HCT116 (cell line): ENCODE results near the gene DAPK3. TPM values are rescaled to one million over a fixed set of nuclear protein-coding genes. Genes with fewer than 3 reads are reported as not detected.
A peak's percentile ranks its signal among the peaks of the same experiment; 100 is the strongest.

Experiments
- ATAC-seq: fragments of 200-7000 bp; cut with Tn5 transposase; 2 replicates; pipeline ENCODE4 v1.9.1; 2020; ENCODE audit warnings: mild to moderate bottlenecking, moderate library complexity
- BruUV-seq: library from RNA; stranded (reverse); fragments of 400-500 nt; replicated peaks from 2 replicates; lab custom pipeline; 2021; lab: Mats Ljungman, UMichigan
- CTCF ChIA-PET: fragments of 300-600 bp; sonication (Branson Sonifier 250); formaldehyde crosslinking; loops from one replicate; lab custom pipeline; 2021; ENCODE audit warnings: antibody characterized with exemption; lab: Charles Lee
- POLR2A ChIA-PET: fragments of 300-600, 350-600 bp; sonication (Branson Sonifier 250); formaldehyde crosslinking; loops from one replicate; lab custom pipeline; 2021; ENCODE audit warnings: antibody characterized with exemption; lab: Charles Lee
- RAD21 ChIA-PET, 2 experiments: fragments of 300-600 bp; sonication (Branson Sonifier 250); formaldehyde crosslinking; loops; one replicate each; lab custom pipeline; 2023; ENCODE audit warnings: low total read pairs in 2 of 2; ENCODE audit not compliant: uncharacterized antibody in 2 of 2, unreplicated experiment in 2 of 2, low non-redundant PET in 1 of 2; lab: Charles Lee
- DNase-seq: peaks from one replicate; pipeline ENCODE4 v3.0.0-alpha.2; 2010; ENCODE audit warnings: low read depth, low spot score
- H2AFZ ChIP-seq: fragments of 200-600 bp; shearing (Covaris generic), sonication (generic); 2 replicates; pipeline ENCODE4 v1.6.1; 2017; ENCODE audit warnings: low read depth, mixed run types, mixed read lengths, antibody characterized with exemption, low read length; ENCODE audit not compliant: poor library complexity, severe bottlenecking
- H3K27ac ChIP-seq: 2 replicates; pipeline ENCODE4 v1.5.1; 2012; ENCODE audit warnings: low read depth, low read length
- H3K27me3 ChIP-seq: fragments of 200-600 bp; sonication (generic); 2 replicates; pipeline ENCODE4 v1.6.1; 2016; ENCODE audit warnings: mixed run types, low read length, mixed read lengths; ENCODE audit not compliant: insufficient read depth
- H3K36me3 ChIP-seq, 2 experiments: fragments of 200-500 bp in 1 of 2; fragments of 200-600 bp in 1 of 2; sonication (Bioruptor generic) in 1 of 2; sonication (generic) in 1 of 2; 2 replicates each; pipeline versions ENCODE4 v1.5.1 to v1.6.1; 2014 to 2016; ENCODE audit warnings: low read length in 2 of 2, inconsistent platforms in 1 of 2, mixed read lengths in 1 of 2, mixed run types in 1 of 2; ENCODE audit not compliant: insufficient read depth in 2 of 2, control insufficient read depth in 1 of 2
- H3K4me1 ChIP-seq, 2 experiments: fragments of 200-600 bp in 1 of 2; sonication (generic) in 1 of 2; 2 replicates each; pipeline versions ENCODE4 v1.5.1 to v1.6.1; 2012 to 2017; ENCODE audit warnings: low read length in 2 of 2, inconsistent platforms in 1 of 2, mild to moderate bottlenecking in 1 of 2, mixed read lengths in 1 of 2, mixed run types in 1 of 2, moderate library complexity in 1 of 2; ENCODE audit not compliant: insufficient read depth in 2 of 2, control insufficient read depth in 1 of 2
- H3K4me2 ChIP-seq: fragments of 200-600 bp; sonication (generic); 2 replicates; pipeline ENCODE4 v1.6.1; 2017; ENCODE audit warnings: mixed run types, low read length, mixed read lengths
- H3K4me3 ChIP-seq, 2 experiments: fragments of 200-600 bp in 1 of 2; sonication (generic) in 1 of 2; replicated peaks in 1 of 2; 2 replicates each; pipeline ENCODE4 v1.5.1; 2011 to 2016; ENCODE audit warnings: low read length in 2 of 2, control low read depth in 1 of 2, low read depth in 1 of 2, mild to moderate bottlenecking in 1 of 2, mixed read lengths in 1 of 2, mixed run types in 1 of 2
- H3K79me2 ChIP-seq: fragments of 200-600 bp; sonication (generic); 2 replicates; pipeline ENCODE4 v1.6.1; 2017; ENCODE audit warnings: mild to moderate bottlenecking, mixed run types, low read length, moderate library complexity, mixed read lengths; ENCODE audit not compliant: insufficient read depth
- H3K9ac ChIP-seq: fragments of 200-600 bp; sonication (generic); 2 replicates; pipeline ENCODE4 v1.6.1; 2016; ENCODE audit warnings: low read length, mixed read lengths
- H3K9me2 ChIP-seq: fragments of 200-600 bp; sonication (generic), shearing (Covaris generic); 2 replicates; pipeline ENCODE4 v1.6.1; 2017; ENCODE audit warnings: mixed run types, mild to moderate bottlenecking, moderate library complexity; ENCODE audit not compliant: insufficient read depth
- H3K9me3 ChIP-seq, 2 experiments: fragments of 200-500 bp in 1 of 2; fragments of 200-600 bp in 1 of 2; sonication (Bioruptor generic) in 1 of 2; sonication (generic) in 1 of 2; 2 replicates each; pipeline ENCODE4 v1.6.1; 2014 to 2017; ENCODE audit warnings: low read length in 2 of 2, mixed read lengths in 2 of 2, inconsistent platforms in 1 of 2, low read depth in 1 of 2, mild to moderate bottlenecking in 1 of 2, mixed run types in 1 of 2, moderate library complexity in 1 of 2; ENCODE audit not compliant: control insufficient read depth in 1 of 2, insufficient read depth in 1 of 2
- H4K20me1 ChIP-seq: fragments of 200-600 bp; sonication (generic), shearing (Covaris generic); 2 replicates; pipeline ENCODE4 v1.6.1; 2017; ENCODE audit warnings: mixed run types, mild to moderate bottlenecking, moderate library complexity; ENCODE audit not compliant: insufficient read depth
- ATF3 ChIP-seq: IDR thresholded peaks from 2 replicates; pipeline ENCODE4 v1.6.1; 2012
- CBX3 ChIP-seq: IDR thresholded peaks from 2 replicates; pipeline ENCODE4 v1.6.1; 2012; ENCODE audit warnings: low read depth
- CEBPB ChIP-seq: IDR thresholded peaks from 2 replicates; pipeline ENCODE4 v1.6.1; 2012; ENCODE audit warnings: low read depth
- CTCF ChIP-seq, 3 experiments: fragments of 200-600 bp in 1 of 3; sonication (generic) in 1 of 3; IDR thresholded peaks in 2 of 3; conservative IDR thresholded peaks in 1 of 3; 2 replicates each; pipeline ENCODE4 v1.5.1; 2012 to 2017; ENCODE audit warnings: low read depth in 2 of 3, low read length in 2 of 3, antibody characterized with exemption in 1 of 3, borderline replicate concordance in 1 of 3, control low read depth in 1 of 3, mild to moderate bottlenecking in 1 of 3, mixed read lengths in 1 of 3, mixed run types in 1 of 3, moderate library complexity in 1 of 3; ENCODE audit not compliant: insufficient read depth in 1 of 3
- ELF1 ChIP-seq: IDR thresholded peaks from 2 replicates; pipeline ENCODE4 v1.6.1; 2012; ENCODE audit warnings: low read depth, borderline replicate concordance
- EZH2phosphoT487 ChIP-seq: fragments of 200-600 bp; IDR thresholded peaks from 2 replicates; pipeline ENCODE4 v1.6.1; 2018; ENCODE audit warnings: antibody characterized with exemption, borderline replicate concordance
- FOSL1 ChIP-seq: IDR thresholded peaks from 2 replicates; pipeline ENCODE4 v1.6.1; 2012; ENCODE audit warnings: low read depth
- JUND ChIP-seq: IDR thresholded peaks from 2 replicates; pipeline ENCODE4 v1.6.1; 2012
- MAX ChIP-seq: IDR thresholded peaks from 2 replicates; pipeline ENCODE4 v1.6.1; 2012
- POLR2A ChIP-seq: IDR thresholded peaks from 2 replicates; pipeline ENCODE4 v1.7.0; 2011; ENCODE audit warnings: borderline replicate concordance; ENCODE audit not compliant: insufficient read depth, insufficient read length; ENCODE audit errors: extremely low read depth
- REST ChIP-seq: IDR thresholded peaks from 2 replicates; pipeline ENCODE4 v1.6.1; 2012; ENCODE audit warnings: low read depth
- SP1 ChIP-seq: IDR thresholded peaks from 2 replicates; pipeline ENCODE4 v1.6.1; 2012; ENCODE audit warnings: low read depth
- SRF ChIP-seq: IDR thresholded peaks from 2 replicates; pipeline ENCODE4 v1.6.1; 2012; ENCODE audit warnings: low read depth
- TCF7L2 ChIP-seq: IDR thresholded peaks from 2 replicates; pipeline ENCODE4 v1.7.0; 2011; ENCODE audit warnings: borderline replicate concordance, inconsistent platforms; ENCODE audit not compliant: insufficient read depth, insufficient read length; ENCODE audit errors: extremely low read depth
- YY1 ChIP-seq: IDR thresholded peaks from 2 replicates; pipeline ENCODE4 v1.6.1; 2011; ENCODE audit warnings: low read length, low read depth, moderate library complexity, mild to moderate bottlenecking; ENCODE audit not compliant: insufficient replicate concordance; ENCODE audit errors: extremely low read depth
- ZBTB33 ChIP-seq: IDR thresholded peaks from 2 replicates; pipeline ENCODE4 v1.6.1; 2011; ENCODE audit warnings: mild to moderate bottlenecking, low read length, moderate library complexity; ENCODE audit not compliant: insufficient replicate concordance; ENCODE audit errors: extremely low read depth
- ZFX ChIP-seq: fragments of 450-650 bp; IDR thresholded peaks from 2 replicates; pipeline ENCODE4 v1.6.1; 2017
- ZNF274 ChIP-seq: fragments of 200-500 bp; sonication (Bioruptor generic); IDR thresholded peaks from 2 replicates; pipeline ENCODE4 v1.6.1; 2014; ENCODE audit warnings: mild to moderate bottlenecking, low read depth, low read length, inconsistent platforms
- intact Hi-C: fragments of 100-400 bp; cut with micrococcal nuclease; formaldehyde crosslinking; loops from 2 replicates; pipeline ENCODE4 v1.10.0; 2022
- total RNA-seq: library from RNA; stranded (reverse); gene quantifications from one replicate; pipeline ENCODE4 v1.2.1, GENCODE V29; 2021; ENCODE audit not compliant: unreplicated experiment

DAPK3 gene
- total RNA-seq, 1 experiment from 2014 or later, result 54.8 TPM

- Histone ChIP-seq H3K27ac (peak overlapping the region; percentile 98), H3K9me2 (no peaks in the 10 kb centered on the region), H3K4me3 (peak overlapping the region; percentile 95), H3K4me1 (peaks cover 22 to 51% of the 10 kb centered on the region in 2 experiments), H3K4me2 (peak overlapping the region; percentile 84), H3K9ac (peak overlapping the region; percentile 99), H3K9me3 (no peaks in the 10 kb centered on the region), H2AFZ (peak overlapping the region; percentile 87), H3K36me3 (peaks cover 31 to 42% of the 10 kb centered on the region in 2 experiments), H3K79me2 (peaks cover 46% of the 10 kb centered on the region), H4K20me1 (peaks cover 40% of the 10 kb centered on the region; the same call in 1 of the 2 replicates), H3K27me3 (no peaks in the 10 kb centered on the region)
- DNase-seq (no peak), ATAC-seq (no peak)
- ChIA-PET CTCF (interaction anchor here (1.0 to 2.1 kb wide), 7 partner anchors 14 to 222 kb away, joined by 3 to 14 read pairs (median 5); partner anchors contain the start of gene DAPK3), POLR2A (interaction anchor here (0.7 to 3.1 kb wide), 16 partner anchors 9 to 485 kb away, joined by 3 to 60 read pairs (median 4); partner anchors contain the start of genes DAPK3, MRPL54, PIAS4 and YJU2), RAD21 (no interaction called here)
- TF ChIP-seq EZH2phosphoT487, result no peak
- TF ChIP-seq SRF, result no peak
- TF ChIP-seq POLR2A, result no peak
- no peak for TF ChIP-seq ATF3
- no peak for TF ChIP-seq CEBPB
- no peak for TF ChIP-seq JUND
- TF ChIP-seq CTCF (IDR thresholded peaks at IDR 0.05 in 2 of 3, conservative IDR thresholded peaks at IDR 0.05 in 1 of 3; ENCODE audit: borderline replicate concordance in 1 of 3, insufficient read depth in 1 of 3, low read depth in 2 of 3, low read length in 2 of 3), result no peak
- no peak for TF ChIP-seq ZBTB33
- TF ChIP-seq YY1, result no peak
- TF ChIP-seq ELF1, result no peak
- no peak for TF ChIP-seq ZFX
- no peak for TF ChIP-seq MAX
- TF ChIP-seq ZNF274, result no peak
- no peak; the same call in 1 of the 2 replicates for TF ChIP-seq SP1
- no peak for TF ChIP-seq FOSL1
- TF ChIP-seq REST, result no peak
- no peak for TF ChIP-seq TCF7L2
- TF ChIP-seq CBX3, result no peak
- intact Hi-C loops, result loop anchor here (1.0 to 5.0 kb wide), 3 partner anchors 133 to 219 kb away; no protein-coding TSS in a partner anchor
- BruUV-seq, result no TSS peak
Observed at GRCh38 chr19:3985643-3986259, 14.9 kb upstream of the DAPK3 start.
